Tibial artery (tissue), 4 donors: Measurements from ENCODE around the gene GFPT1.

Source experiments
- DNase-seq, 2 donors: peaks; one replicate each; pipeline ENCODE4 v3.0.0-alpha.2; 2019
- H3K27ac ChIP-seq, 2 donors: fragments of 200-600 bp; sonication (generic) in 1 of 2; 1 replicate in 1 of 2; 2 replicates in 1 of 2; pipeline ENCODE4 v1.5.1; 2018 to 2019; ENCODE audit warnings: mild to moderate bottlenecking in 1 of 2
- H3K27me3 ChIP-seq, 2 donors: fragments of 200-600 bp; sonication (generic) in 1 of 2; one replicate each; pipeline versions ENCODE4 v1.5.1 to v1.6.0; 2016 to 2019
- H3K36me3 ChIP-seq, 3 donors: fragments of 200-600 bp; sonication (generic) in 2 of 3; one replicate each; pipeline ENCODE4 v1.5.1; 2016 to 2019; ENCODE audit warnings: mild to moderate bottlenecking in 2 of 3
- H3K4me1 ChIP-seq, 4 donors: fragments of 200-600 bp; sonication (generic) in 2 of 4; 1 replicate in 3 of 4; 2 replicates in 1 of 4; pipeline ENCODE4 v1.5.1; 2016 to 2019
- H3K4me3 ChIP-seq, 2 donors: fragments of 200-600 bp; sonication (generic) in 1 of 2; 1 replicate in 1 of 2; 2 replicates in 1 of 2; pipeline ENCODE4 v1.5.1; 2018 to 2019; ENCODE audit warnings: mild to moderate bottlenecking in 2 of 2
- H3K9me3 ChIP-seq, 3 donors: fragments of 200-600 bp; sonication (generic) in 1 of 3; one replicate each; pipeline ENCODE4 v1.5.1; 2016 to 2019
- CTCF ChIP-seq, 2 experiments: fragments of 200-600 bp in 1 of 2; fragments of 450-650 bp in 1 of 2; IDR thresholded peaks; one replicate each; pipeline ENCODE4 v1.5.1; 2017 to 2019; ENCODE audit warnings: antibody characterized with exemption in 2 of 2, mild to moderate bottlenecking in 1 of 2, moderate library complexity in 1 of 2
- intact Hi-C: fragments of 100-400 bp; cut with DNase I; formaldehyde crosslinking; loops from one replicate; pipeline ENCODE4 v1.15.0; 2023; ENCODE audit warnings: low total_unique reads

GFPT1 gene

GRCh38 chr2:69309351-69310110 is 77.5 kb downstream of the GFPT1 start:
- peaks cover 0 to 62% (median 52%) of the 10 kb centered on the region in 4 donors for H3K4me1 ChIP-seq
- peak overlapping the region; percentile 88 to 92 for H3K27ac ChIP-seq

GRCh38 chr2:69308338-69308737 is 78.7 kb downstream of the GFPT1 start:
- intact Hi-C loops, result loop anchor here (5.0 kb wide), 1 partner anchor 366 kb away; no protein-coding TSS in a partner anchor
- H3K36me3 ChIP-seq, result no peaks in the 10 kb centered on the region
- peaks cover 0 to 62% (median 52%) of the 10 kb centered on the region in 4 donors for H3K4me1 ChIP-seq
- H3K9me3 ChIP-seq, result no peaks in the 10 kb centered on the region
- no peak for DNase-seq
- no peak overlapping the region for H3K4me3 ChIP-seq
- H3K27ac ChIP-seq, result peak overlapping the region; percentile 88 to 92
- no peak for TF ChIP-seq CTCF (IDR thresholded peaks at IDR 0.05)
- H3K27me3 ChIP-seq, result no peaks in the 10 kb centered on the region

More at GRCh38 chr2:69309351-69310110, 77.5 kb downstream of the GFPT1 start:
- intact Hi-C loops, result loop anchor here (5.0 kb wide), 1 partner anchor 367 kb away; no protein-coding TSS in a partner anchor
- no peaks in the 10 kb centered on the region for H3K27me3 ChIP-seq
- TF ChIP-seq CTCF (IDR thresholded peaks at IDR 0.05), result no peak
- no peaks in the 10 kb centered on the region for H3K9me3 ChIP-seq
- no peaks in the 10 kb centered on the region for H3K36me3 ChIP-seq
- DNase-seq, result peak in 1 of 2 donors; percentile 51
- no peak overlapping the region for H3K4me3 ChIP-seq

GRCh38 chr2:69307579-69308064 is 79.4 kb downstream of the GFPT1 start:
- intact Hi-C loops, result loop anchor here (2.0 to 5.0 kb wide), 2 partner anchors 295 to 365 kb away; partner anchors contain the start of gene ANTXR1
- Histone ChIP-seq H3K9me3 (no peaks in the 10 kb centered on the region), H3K27me3 (no peaks in the 10 kb centered on the region), H3K4me3 (peak overlapping the region; percentile 59 to 70), H3K27ac (peak overlapping the region; percentile 88 to 92), H3K36me3 (no peaks in the 10 kb centered on the region), H3K4me1 (peaks cover 0 to 62% (median 52%) of the 10 kb centered on the region in 4 donors)
- no peak for DNase-seq
- no peak for TF ChIP-seq CTCF (IDR thresholded peaks at IDR 0.05)

GRCh38 chr2:69306822-69307578 is 80.0 kb downstream of the GFPT1 start:
- no peaks in the 10 kb centered on the region for H3K36me3 ChIP-seq
- H3K27ac ChIP-seq, result peak overlapping the region; percentile 88 to 92
- peaks cover 0 to 62% (median 52%) of the 10 kb centered on the region in 4 donors for H3K4me1 ChIP-seq
- peak; percentile 90 to 92 for DNase-seq
- TF ChIP-seq CTCF (IDR thresholded peaks at IDR 0.05), result peak; percentile 86 to 93
- intact Hi-C loops, result loop anchor here (2.0 to 5.0 kb wide), 2 partner anchors 294 to 365 kb away; partner anchors contain the start of gene ANTXR1
- H3K27me3 ChIP-seq, result no peaks in the 10 kb centered on the region
- peak overlapping the region; percentile 59 to 70 for H3K4me3 ChIP-seq
- H3K9me3 ChIP-seq, result no peaks in the 10 kb centered on the region

- H3K4me1 ChIP-seq, result peaks cover 0 to 56% (median 48%) of the 10 kb centered on the region in 4 donors
- TF ChIP-seq CTCF (IDR thresholded peaks at IDR 0.05), result no peak
- peak; percentile 40 to 84 for DNase-seq
- intact Hi-C loops, result loop anchor here (2.0 to 5.0 kb wide), 2 partner anchors 294 to 364 kb away; partner anchors contain the start of gene ANTXR1
- H3K36me3 ChIP-seq, result no peaks in the 10 kb centered on the region
- no peaks in the 10 kb centered on the region for H3K9me3 ChIP-seq
- H3K4me3 ChIP-seq, result peak overlapping the region; percentile 59 to 70
- H3K27me3 ChIP-seq, result no peaks in the 10 kb centered on the region
- peak overlapping the region; percentile 88 to 92 for H3K27ac ChIP-seq
These were observed 80.6 kb downstream of the GFPT1 start for GRCh38 chr2:69306393-69306821.
